KMS-11 (cell line): ENCODE data around the gene PLXNA4.

Source experiments
- H2AFZ ChIP-seq: fragments of 200-600 bp; sonication (generic); 2 replicates; pipeline ENCODE4 v1.6.1; 2016; ENCODE audit warnings: antibody characterized with exemption, mixed run types, low read depth
- H3K27ac ChIP-seq: fragments of 200-600 bp; sonication (generic); 2 replicates; pipeline ENCODE4 v1.6.1; 2016; ENCODE audit warnings: mild to moderate bottlenecking, mixed run types
- H3K27me3 ChIP-seq: fragments of 200-600 bp; sonication (generic); 2 replicates; pipeline ENCODE4 v1.6.1; 2017; ENCODE audit warnings: mild to moderate bottlenecking, low read depth, mixed run types, moderate library complexity; ENCODE audit not compliant: insufficient read depth
- H3K36me3 ChIP-seq: fragments of 200-600 bp; sonication (generic); 2 replicates; pipeline ENCODE4 v1.6.1; 2017; ENCODE audit warnings: mild to moderate bottlenecking, mixed run types; ENCODE audit not compliant: insufficient read depth
- H3K4me1 ChIP-seq: fragments of 200-600 bp; sonication (generic); 2 replicates; pipeline ENCODE4 v1.6.1; 2016; ENCODE audit warnings: mild to moderate bottlenecking, low read depth, mixed run types; ENCODE audit not compliant: poor library complexity, severe bottlenecking
- H3K4me2 ChIP-seq: fragments of 200-600 bp; sonication (generic); 2 replicates; pipeline ENCODE4 v1.7.0; 2016; ENCODE audit warnings: mild to moderate bottlenecking, mixed run types
- H3K4me3 ChIP-seq: fragments of 200-600 bp; sonication (generic); IDR thresholded peaks from 2 replicates; pipeline ENCODE4 v1.6.1; 2017; ENCODE audit warnings: low read depth, low read length, mixed read lengths; ENCODE audit not compliant: insufficient read depth
- H3K79me2 ChIP-seq: fragments of 200-600 bp; sonication (generic); 2 replicates; pipeline ENCODE4 v1.6.1; 2016; ENCODE audit warnings: low read depth, mixed run types; ENCODE audit not compliant: insufficient read depth
- H3K9ac ChIP-seq: fragments of 200-600 bp; sonication (generic); 2 replicates; pipeline ENCODE4 v1.6.1; 2016; ENCODE audit warnings: mild to moderate bottlenecking, mixed run types
- H4K20me1 ChIP-seq: fragments of 200-600 bp; sonication (generic); 2 replicates; pipeline ENCODE4 v1.6.1; 2016; ENCODE audit warnings: mild to moderate bottlenecking, mixed run types; ENCODE audit not compliant: insufficient read depth
- TF ChIP-seq, protein P1 (sequence below): fragments of 200-600 bp; sonication (generic); conservative IDR thresholded peaks from 2 replicates; pipeline ENCODE4 v1.6.1; 2017; ENCODE audit warnings: low read depth, mild to moderate bottlenecking, antibody characterized with exemption, low read length, moderate library complexity, mixed read lengths

PLXNA4 gene

DNA sequence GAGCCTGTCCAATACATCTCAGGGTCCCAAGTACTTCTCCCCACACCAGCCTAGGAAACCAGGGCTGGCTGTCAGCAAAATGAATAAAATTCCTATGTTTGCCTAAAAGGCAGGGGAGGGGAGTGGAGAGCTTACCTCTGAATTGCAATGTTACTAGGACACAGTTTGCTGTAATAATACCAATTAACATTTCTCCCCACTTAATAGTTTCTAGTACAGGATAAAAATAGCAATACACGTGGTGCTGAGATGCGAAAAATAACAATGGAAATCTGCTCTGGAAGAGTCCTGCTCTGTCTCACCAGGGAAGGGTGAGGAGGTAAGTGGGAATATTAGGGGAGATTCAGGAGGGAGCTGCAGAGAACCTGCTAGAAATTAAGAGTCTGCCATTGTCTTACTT, 112.3 kb downstream of the PLXNA4 start:
- Histone ChIP-seq H3K4me2 (no peak overlapping the region), H4K20me1 (no peaks in the 10 kb centered on the region), H3K4me1 (no peaks in the 10 kb centered on the region)

DNA sequence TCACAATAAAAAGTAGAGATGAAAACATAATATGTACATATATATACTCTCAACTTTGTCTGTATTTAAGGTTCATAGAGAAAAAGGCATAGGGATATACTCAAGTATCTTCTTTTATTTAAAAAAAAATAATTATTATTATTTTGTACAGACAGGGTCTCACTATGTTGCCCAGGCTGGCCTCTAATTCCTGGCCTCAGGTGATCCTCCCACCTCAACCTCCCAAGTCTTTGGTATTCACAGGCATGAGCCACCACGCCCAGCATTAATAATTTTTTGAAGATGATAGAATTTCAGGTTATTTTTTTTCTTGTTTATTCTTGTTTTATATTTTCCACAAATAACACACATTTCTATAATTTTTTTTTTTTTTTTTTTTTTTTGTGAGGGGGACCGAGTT, 113.8 kb downstream of the PLXNA4 start:
- no peaks in the 10 kb centered on the region; the same call in 1 of the 2 replicates for H3K36me3 ChIP-seq
- TF ChIP-seq, protein P1, sequence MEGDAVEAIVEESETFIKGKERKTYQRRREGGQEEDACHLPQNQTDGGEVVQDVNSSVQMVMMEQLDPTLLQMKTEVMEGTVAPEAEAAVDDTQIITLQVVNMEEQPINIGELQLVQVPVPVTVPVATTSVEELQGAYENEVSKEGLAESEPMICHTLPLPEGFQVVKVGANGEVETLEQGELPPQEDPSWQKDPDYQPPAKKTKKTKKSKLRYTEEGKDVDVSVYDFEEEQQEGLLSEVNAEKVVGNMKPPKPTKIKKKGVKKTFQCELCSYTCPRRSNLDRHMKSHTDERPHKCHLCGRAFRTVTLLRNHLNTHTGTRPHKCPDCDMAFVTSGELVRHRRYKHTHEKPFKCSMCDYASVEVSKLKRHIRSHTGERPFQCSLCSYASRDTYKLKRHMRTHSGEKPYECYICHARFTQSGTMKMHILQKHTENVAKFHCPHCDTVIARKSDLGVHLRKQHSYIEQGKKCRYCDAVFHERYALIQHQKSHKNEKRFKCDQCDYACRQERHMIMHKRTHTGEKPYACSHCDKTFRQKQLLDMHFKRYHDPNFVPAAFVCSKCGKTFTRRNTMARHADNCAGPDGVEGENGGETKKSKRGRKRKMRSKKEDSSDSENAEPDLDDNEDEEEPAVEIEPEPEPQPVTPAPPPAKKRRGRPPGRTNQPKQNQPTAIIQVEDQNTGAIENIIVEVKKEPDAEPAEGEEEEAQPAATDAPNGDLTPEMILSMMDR: no peak
- H3K27me3 ChIP-seq: no peaks in the 10 kb centered on the region
- no peak overlapping the region for H3K4me2 ChIP-seq
- H3K9ac ChIP-seq: no peak overlapping the region
- H3K79me2 ChIP-seq: no peaks in the 10 kb centered on the region
- H3K27ac ChIP-seq: no peak overlapping the region
- no peak overlapping the region for H3K4me3 ChIP-seq
- no peaks in the 10 kb centered on the region for H4K20me1 ChIP-seq
- no peaks in the 10 kb centered on the region for H3K4me1 ChIP-seq
- no peak overlapping the region for H2AFZ ChIP-seq

More for the DNA sequence above, 112.3 kb downstream of the PLXNA4 start:
- no peak overlapping the region for H3K27ac ChIP-seq
- no peak overlapping the region for H3K9ac ChIP-seq
- no peaks in the 10 kb centered on the region for H3K36me3 ChIP-seq
- H2AFZ ChIP-seq: no peak overlapping the region
- H3K4me3 ChIP-seq: no peak overlapping the region
- H3K79me2 ChIP-seq: no peaks in the 10 kb centered on the region
- no peaks in the 10 kb centered on the region for H3K27me3 ChIP-seq
- TF ChIP-seq, protein P1: no peak

DNA sequence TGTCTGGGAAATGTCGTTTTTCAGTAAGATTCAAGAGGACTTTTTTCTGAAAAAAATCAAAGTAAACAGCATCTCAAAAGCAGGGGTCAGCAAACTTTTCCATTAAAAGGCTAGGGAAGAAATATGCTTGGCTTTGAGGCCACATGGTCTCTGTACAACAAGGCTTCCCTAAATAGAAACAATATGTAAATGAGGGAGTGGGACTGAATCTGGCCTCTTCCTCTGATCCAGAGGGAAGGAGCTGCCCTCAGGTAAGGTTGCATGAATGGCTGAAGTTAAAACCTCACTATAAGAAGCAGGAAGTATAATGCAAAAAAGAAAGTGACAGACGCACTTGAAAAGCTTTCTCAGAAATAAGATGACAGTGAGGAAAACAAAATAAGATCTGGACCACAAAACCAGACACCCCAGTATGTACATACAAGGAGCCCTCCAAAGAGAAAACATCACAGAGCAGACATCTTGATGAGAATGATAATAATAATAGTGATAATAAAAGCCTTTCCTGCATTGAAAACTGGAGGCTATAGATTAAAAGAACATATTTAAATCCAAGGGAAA, 115.2 kb downstream of the PLXNA4 start:
- TF ChIP-seq, protein P1: no peak
- Histone ChIP-seq H3K79me2 (no peaks in the 10 kb centered on the region), H3K9ac (no peak overlapping the region), H3K4me3 (no peak overlapping the region), H2AFZ (no peak overlapping the region), H3K27me3 (no peaks in the 10 kb centered on the region), H3K4me1 (no peaks in the 10 kb centered on the region), H4K20me1 (no peaks in the 10 kb centered on the region), H3K4me2 (no peak overlapping the region), H3K36me3 (no peaks in the 10 kb centered on the region; the same call in 1 of the 2 replicates), H3K27ac (no peak overlapping the region)

DNA sequence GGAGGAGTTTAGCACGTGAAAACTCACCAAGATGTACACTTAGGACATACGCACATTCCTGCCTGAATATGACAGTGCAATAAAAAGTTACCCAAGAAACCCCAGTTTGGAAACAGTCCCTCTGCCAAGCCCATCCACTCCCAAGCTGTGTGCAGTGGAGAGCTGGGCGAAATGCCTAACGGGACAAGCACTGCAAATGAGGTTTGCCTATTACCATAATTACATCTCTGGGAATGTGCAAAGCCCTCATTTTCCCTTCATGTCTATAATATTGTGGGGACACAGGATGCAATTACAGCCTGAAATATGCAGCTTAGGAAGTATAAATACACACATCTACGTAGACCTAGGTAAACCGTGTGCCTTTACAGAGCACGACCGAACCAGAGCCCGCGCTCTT, 117.5 kb downstream of the PLXNA4 start:
- no peak overlapping the region for H3K4me2 ChIP-seq
- TF ChIP-seq, protein P1: no peak
- no peaks in the 10 kb centered on the region; the same call in 1 of the 2 replicates for H3K36me3 ChIP-seq
- H3K27ac ChIP-seq: no peak overlapping the region
- no peak overlapping the region for H2AFZ ChIP-seq
- H3K4me1 ChIP-seq: no peaks in the 10 kb centered on the region
- H3K79me2 ChIP-seq: no peaks in the 10 kb centered on the region
- H3K4me3 ChIP-seq: no peak overlapping the region
- no peaks in the 10 kb centered on the region for H4K20me1 ChIP-seq
- H3K27me3 ChIP-seq: no peaks in the 10 kb centered on the region
- H3K9ac ChIP-seq: no peak overlapping the region
